GM18507 (cell line): ENCODE data around the gene MGAT4C.

Source experiments
- DNase-seq: peaks from one replicate; pipeline ENCODE4 v3.0.0; 2011; ENCODE audit warnings: low read depth; ENCODE audit not compliant: insufficient read length; ENCODE audit errors: extremely low spot score
- FAIRE-seq: peaks from 2 replicates; lab custom pipeline; 2011; peaks lifted over from hg19 to GRCh38; lab: Jason Lieb, UNC

The MGAT4C gene

DNA sequence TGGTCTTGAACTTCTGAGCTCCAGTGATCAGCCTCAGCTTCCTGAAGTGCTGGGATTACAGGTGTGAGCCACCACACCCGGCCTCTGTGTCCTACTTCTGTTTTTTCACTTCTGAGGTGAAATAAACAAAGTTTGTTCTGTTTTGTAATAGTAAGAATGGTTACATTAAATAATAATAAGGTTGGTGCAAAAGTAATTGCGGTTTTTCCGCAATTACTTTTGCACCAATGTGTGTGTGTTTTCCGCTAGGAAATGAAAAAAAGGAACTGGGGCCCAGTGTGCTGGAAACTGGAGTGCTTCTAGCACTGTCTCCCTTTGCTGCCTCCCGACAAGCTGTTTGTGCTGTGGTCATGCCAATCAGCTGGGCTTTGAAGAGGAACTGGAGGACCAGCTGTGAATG, 241.2 kb downstream of the MGAT4C start:
- FAIRE-seq (no peak), DNase-seq (no peak)

DNA sequence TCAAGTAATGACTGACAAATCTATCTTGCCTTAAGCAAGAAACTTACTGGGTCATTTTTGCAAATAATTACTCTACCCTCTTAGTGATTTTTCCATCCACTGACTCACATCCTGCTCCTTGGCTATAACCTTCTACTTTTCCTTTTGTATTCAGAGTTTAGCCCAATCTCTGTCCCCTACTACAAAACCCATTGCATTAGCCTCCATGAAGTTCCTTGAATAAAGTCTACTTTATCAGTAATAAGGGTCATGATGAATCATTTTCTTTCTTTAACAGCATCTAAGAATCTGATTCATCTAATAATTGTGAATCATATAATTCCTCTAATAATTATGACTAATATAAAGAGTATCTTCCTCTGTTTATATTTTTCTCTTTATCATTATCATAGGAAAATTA, 249.5 kb downstream of the MGAT4C start:
- FAIRE-seq (no peak), DNase-seq (no peak)

DNA sequence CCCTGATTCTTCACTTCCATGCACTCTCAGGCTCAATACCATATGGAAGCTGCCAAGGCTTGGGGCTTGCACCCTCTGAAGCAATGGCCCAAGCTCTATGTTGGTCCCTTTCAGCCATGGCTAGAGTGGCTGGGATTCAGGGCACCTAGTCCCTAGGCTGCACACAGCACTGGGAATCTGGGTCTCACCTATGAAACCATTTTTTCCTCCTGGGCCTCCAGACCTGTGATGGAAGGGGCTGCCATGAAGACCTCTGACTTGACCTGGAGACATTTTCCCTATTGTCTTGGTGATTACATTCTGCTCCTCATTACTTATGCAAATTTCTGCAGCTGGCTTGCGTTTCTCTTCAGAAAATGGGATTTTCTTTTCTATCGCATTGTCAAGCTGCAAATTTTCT, 258.1 kb downstream of the MGAT4C start:
- DNase-seq (no peak), FAIRE-seq (no peak)

DNA sequence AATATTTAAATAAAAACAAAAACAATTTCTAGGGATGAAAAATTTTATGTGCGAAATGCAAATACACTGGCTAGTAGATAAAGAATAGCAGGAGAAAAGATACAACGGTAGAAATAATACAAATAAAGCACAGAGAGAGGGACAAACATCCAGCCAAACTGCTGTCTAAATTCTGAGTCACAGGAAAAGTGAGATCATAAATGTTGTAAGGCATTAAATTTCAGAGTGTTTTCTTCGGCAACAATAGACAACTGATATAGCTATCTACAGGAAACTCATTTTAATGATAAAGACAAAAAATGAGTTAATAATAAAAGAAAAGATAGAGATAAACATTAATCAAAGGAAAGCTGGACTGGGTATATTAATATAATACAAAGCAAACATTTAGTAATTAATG, 259.9 kb downstream of the MGAT4C start:
- DNase-seq: no peak
- FAIRE-seq: no peak

DNA sequence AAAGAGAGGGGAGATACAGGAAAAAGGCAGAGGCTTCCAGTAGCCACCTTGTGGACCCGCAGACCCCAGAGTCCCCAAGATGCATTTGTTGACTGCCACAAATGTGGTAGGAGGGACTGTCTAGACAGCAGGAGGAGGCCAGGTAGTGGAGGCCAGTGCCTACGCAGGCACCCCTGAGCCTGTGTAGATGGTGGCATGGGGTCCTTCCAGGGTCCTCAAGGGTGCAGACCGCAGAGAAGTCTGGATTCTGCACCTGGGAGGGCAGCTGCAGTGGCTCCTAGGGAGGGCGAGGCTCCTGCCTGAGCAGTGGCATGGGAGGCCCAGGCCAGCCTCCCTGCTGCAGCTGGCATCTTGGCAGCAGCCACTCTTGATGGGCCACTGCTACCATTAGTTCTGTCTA, 262.4 kb downstream of the MGAT4C start:
- no peak for FAIRE-seq
- DNase-seq: no peak

DNA sequence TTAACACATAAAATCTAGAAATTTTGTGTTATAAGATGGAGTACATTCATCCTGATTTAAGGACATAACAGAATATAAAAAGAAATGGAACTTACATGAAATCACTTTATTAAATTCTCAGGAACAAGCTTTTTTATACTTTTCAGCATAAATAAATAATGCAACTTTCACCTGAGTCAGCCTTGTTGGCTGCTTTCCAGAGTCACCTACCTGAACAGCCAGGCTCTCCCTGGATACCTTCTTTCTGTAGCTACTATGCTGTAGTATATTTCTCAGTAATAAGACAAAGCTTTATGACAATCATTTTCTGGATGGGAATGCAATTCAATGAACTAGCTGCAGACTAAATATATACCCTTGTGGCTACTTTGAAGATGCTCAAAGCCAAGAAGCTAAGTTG, 270.2 kb downstream of the MGAT4C start:
- FAIRE-seq (no peak), DNase-seq (no peak)

DNA sequence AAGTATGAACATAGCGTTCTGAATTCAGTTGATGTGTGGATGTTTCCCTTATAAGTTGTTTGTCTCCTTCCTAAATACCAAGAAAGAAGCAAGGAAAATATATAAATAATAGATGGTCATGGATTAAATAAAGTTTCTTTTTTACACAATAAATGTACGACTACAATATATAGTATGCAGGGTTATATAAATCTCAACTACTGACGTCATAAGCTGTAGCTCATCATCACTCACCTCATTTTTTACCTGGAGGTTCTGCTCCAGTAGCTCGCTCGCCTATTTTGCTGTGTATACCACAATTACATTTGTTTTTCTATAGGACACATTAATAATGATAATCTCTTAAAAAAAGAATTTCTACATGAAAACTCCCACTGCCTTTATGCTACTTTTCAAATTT, 272.6 kb downstream of the MGAT4C start:
- DNase-seq (no peak), FAIRE-seq (no peak)

DNA sequence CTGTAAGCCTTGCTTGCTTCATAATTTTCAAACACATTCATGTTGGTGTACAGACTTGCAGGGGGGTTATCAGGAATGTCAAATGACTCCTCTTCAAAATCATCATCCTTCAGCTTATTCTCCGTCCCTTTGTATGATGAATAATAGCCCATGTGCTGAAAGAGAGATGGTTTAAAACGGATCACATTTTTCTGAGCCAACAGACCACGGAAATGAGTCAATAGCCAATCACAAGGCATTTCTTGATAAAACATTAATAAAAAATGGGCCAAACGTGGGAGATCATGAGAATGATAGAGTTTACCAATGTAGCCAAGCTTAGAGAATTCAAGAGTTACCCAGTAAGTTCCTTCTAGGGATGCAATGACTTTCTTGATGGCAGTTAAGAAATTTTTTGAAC, 276.6 kb downstream of the MGAT4C start:
- FAIRE-seq: no peak
- DNase-seq: no peak

DNA sequence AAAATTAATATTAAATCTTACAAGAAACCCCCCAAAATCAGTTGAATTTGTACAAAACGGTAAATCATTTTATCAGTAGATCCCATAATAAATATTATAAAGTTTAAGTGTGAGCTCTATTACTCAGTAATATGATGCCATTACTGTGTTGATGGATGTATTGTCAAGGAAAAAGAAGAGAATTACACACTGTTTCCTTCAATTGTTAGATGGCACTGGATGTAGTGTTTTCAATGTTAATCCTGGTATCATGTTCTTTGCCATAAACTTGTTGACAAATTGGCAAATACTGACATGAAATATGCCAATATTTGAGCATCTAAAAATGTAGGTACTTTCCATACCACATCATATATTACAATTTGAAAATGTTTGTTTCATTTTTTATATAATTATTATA, 280.5 kb downstream of the MGAT4C start:
- no peak for DNase-seq
- no peak for FAIRE-seq

DNA sequence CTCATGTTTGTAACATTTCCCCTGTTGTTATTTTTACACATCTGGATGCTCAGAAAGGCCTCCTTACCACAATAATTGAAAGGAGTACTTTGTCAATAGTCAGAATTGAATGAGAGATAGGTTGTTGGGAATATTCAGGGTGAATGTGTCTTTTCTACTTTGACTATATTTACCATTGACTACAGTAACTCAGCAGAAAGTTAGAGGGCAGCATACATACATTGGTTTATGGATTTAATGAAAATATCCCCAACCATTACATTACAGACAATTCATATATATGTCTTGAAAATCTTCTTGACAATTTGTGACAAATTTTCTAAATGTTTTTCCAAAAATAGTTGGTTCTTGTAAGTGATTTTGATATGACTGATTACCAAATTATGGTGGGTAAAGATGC, 284.4 kb downstream of the MGAT4C start:
- no peak for FAIRE-seq
- no peak for DNase-seq

DNA sequence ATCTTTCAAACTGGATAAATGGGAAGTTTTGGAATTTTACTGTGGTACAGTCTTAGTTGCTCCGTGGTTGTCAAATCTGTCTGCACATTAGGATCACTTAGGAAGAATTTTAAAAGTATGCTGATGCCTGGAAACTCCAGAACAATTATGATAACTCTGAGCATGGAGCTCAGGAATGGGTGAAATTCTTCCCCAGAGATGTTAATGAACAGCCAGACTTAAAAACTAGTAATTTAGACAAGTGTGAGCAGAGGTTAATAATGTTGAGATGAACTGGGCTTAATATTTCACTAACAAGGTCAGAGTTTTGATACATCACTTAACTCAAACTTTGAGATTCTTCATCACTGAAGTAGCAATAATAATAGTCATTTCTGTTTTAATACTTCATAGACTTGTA, 287.6 kb downstream of the MGAT4C start:
- FAIRE-seq (no peak), DNase-seq (no peak)

DNA sequence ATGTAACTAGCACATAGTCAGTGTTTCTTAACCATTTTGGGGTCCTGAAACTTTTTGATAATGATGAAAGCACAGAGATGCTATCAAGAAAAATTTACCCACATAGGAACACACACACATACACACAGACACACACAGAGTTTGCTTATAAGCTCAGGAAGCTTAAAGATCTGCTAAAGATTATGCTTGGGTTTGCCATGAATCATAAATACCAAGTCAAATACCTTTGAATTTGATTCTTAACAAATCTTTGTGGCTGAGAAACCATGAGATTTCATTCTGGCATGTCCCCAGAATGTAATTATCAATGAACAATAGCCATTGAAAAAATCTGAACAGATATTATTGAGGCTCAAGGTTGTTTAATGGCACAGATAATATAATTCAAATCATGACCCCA, 292.9 kb downstream of the MGAT4C start:
- DNase-seq: no peak
- no peak for FAIRE-seq

DNA sequence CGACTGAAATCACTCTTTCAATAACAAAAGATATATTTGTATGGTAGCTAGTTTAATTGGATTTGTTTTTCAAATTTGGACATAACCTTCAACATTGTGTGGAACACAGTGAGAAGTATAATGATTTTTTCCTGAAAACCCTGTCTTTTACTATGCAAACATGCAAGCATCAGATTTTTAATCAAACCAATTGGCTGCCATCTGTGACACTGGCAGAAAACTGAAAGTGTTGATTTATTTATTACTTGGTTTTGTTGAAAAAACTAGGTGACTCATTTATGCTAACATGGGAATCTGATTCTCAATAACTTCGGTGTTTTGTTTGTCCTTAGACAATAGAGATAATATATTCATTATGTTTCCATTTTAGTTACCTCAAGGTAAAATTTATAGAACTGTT, 300.1 kb downstream of the MGAT4C start:
- DNase-seq: no peak
- FAIRE-seq: no peak

DNA sequence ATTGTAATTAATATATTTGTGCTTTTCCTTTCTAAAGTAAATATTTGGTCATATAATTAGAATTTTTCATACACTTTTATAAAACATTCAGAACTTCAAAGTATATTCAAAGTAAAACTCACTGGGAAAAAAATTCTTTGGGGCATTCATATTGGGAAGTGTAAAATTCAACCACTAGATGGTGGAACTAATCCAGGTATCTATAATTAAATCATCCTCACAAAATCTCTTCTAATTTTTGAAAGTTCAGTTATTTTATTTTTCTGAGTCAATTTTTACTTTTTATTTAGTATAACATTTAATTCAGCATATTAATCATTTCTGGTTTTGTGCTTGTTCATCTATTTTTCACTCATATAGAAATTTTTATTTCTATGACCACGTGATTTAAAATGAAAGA, 301.1 kb downstream of the MGAT4C start:
- no peak for FAIRE-seq
- no peak for DNase-seq

DNA sequence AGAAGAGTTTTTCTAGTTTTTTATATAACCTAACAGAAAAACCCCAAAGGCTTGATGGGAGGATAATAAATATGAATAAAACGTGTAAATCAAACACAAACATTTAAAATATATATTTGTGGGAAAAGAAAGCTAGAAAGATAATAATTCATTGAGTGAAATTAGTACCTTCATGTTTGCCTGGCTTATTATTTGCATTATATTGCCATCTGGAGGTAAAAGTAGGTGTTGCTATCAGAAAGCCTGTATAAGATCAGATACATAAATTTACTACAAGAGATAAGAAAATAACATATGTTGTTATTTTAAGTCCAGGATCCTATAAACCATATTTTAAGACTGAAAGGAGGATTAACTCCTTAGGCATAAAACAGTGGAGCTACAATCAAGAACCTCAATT, 304.4 kb downstream of the MGAT4C start:
- FAIRE-seq: no peak
- no peak for DNase-seq

DNA sequence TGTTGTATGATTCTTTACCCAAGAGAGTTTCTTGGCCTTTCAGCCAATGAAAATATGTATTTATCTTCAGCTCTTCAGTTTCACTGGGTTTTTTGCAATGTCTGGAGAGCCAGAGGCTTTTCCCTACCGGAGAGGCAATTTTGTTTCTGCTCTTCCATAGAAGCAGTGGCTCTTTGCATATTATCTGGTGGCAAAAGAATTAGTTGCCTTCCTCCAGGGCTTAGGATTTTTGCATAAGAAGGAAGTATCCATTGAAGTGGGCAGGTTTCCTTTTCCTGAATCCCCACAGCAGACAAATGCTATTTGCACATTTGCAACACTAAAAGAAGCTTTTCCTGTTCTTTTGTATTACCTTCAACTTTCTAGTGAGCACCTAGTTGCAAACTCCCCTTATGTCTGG, 306.9 kb downstream of the MGAT4C start:
- no peak for FAIRE-seq

DNA sequence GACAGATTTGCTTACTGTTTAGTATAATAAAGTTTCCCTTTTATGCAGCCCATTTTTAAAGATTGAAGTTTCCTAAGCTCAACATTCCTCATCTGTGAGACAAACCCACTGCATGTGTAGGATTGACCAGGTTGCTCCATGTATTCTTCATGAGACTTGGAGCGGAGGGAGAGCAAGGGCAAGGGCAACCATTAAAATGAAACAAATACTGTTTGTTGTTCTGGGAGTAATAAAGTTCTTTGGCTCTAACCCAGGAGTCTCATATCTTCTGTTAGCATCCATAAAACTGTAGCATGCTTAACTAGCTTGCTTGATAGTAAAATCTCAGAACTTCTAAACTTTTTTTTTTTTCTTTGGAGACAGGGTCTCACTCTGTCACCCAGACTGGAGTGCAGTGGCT, 307.9 kb downstream of the MGAT4C start:
- DNase-seq: no peak
- FAIRE-seq: no peak

More for the DNA sequence above, 306.9 kb downstream of the MGAT4C start:
- DNase-seq: no peak

DNA sequence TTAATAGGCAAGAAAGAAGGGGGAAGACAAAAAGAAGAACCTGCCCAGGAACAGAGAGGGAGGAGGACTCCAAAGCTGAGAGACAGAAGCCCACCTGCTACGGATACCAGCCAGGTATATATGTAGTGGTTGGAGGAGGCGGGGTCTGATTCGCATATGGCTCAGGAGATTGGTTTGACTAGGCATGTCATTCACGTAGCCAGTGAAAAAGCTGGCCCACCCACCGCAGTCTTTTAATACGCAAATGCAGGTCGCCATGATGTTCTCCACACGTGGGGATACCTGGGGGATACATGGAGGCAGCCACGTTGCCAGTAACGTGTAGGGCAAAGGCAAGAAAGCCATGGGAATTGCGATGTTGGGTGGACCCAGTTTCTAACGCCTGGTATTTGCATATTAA, 308.9 kb downstream of the MGAT4C start:
- no peak for FAIRE-seq

DNA sequence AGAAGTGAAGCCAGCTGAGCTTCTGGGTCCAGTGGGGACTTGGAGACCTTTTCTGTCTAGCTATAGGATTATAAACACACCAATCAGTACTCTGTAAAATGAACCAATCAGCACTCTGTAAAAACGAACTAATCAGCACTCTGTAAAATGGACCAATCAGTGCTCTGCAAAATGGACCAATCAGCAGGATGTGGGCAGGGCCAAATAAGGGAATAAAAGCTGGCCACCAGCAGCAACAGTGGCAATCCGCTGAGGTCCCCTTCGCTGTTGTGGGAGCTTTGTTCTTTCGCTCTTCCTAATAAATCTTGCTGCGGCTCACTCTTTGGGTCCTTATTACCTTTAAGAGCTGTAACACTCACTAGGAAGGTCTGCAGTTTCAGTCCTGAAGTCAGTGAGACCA, 309.8 kb downstream of the MGAT4C start:
- FAIRE-seq (no peak), DNase-seq (no peak)

More for the DNA sequence above, 308.9 kb downstream of the MGAT4C start:
- no peak for DNase-seq

DNA sequence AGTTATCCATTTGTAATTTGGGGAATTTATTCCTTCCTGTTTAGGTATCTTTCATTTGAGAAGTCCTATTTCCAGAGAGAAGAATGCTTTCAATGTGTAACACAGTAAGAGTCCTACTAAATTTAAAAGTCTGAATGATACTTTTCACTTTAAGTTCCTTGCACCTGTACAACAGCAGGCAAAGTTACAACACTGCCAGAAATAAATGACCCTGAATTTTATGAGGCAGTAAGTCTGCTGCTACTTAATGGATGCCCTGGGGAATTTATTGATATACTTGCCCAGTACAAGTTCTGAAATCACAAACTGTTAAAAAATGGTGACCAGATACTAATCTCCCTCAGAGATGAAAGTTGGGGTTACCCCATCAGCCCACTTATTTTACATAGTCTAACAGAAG, 329.0 kb downstream of the MGAT4C start:
- FAIRE-seq: no peak

DNA sequence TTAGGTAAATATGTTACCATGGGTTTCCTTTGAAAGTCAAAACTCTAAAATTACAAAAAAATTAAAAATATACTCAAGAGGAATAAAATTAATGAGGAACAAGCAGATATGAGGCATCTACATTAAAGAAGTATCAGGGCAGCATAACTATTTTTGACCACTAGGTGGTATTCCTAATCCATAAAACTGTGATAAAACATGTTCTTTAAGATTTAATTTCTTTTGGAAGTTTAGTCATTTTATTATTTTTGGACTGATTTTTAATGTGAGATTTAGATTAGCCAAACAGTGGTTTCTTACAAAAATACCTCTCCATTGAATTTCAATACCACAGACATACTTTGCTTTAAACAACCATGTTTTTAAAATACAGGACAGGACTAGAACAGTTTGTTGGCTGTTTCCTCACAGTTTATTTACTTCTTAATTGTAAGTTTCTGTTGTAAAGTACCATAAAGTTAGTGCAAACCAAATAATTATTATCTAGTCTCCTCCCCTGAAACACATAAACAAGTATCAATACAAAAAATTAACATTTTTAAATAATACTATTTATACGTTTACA, 332.3 kb downstream of the MGAT4C start:
- no peak for DNase-seq
- FAIRE-seq: peak; percentile 18

More for the DNA sequence above, 329.0 kb downstream of the MGAT4C start:
- no peak for DNase-seq

DNA sequence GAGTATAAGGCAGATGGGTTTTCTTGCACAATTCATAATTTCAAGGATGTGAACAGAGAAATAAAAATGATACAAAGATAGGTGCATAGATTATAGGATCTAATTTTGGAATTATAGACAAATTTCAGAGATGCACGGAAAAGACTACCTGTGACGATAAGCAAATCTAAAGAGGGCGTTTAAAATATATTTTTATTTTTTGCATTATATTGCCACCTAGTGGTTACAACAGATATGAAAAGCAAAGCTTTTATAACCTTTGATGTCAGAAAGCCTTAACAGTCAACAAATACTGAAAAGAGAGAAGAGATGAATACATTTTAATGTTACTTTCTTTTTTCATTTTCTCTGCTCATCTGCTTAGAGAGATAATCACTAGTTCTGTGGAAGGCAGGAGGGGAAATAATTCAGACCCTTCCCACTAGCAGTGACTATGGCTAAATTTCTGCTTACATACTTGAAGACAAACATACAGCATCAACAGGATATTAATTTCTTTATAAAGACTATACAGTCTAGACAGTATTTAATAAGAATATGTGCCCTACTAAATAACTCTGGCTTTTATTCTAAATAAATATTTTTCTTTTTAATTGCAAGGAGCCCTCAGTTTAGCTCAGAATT, 335.8 kb downstream of the MGAT4C start:
- DNase-seq (no peak), FAIRE-seq (peak; percentile 56)
